K562 (cell line): ENCODE measurements around the gene METTL22. TPM values are rescaled to one million over a fixed set of nuclear protein-coding genes. Genes with fewer than 3 reads are reported as not detected.

ENCODE experiments used
- ATAC-seq: fragments of 200-7000 bp; cut with Tn5 transposase; 3 replicates; pipeline ENCODE4 v1.9.1; 2020; ENCODE audit warnings: moderate library complexity
- BruUV-seq: library from RNA; stranded (reverse); fragments of 400-500 nt; replicated peaks from 2 replicates; lab custom pipeline; 2021; lab: Mats Ljungman, UMichigan
- CTCF ChIA-PET: fragments of 300-600 bp; formaldehyde crosslinking; extraction: SDS; loops from one replicate; lab custom pipeline; 2021; ENCODE audit warnings: low intra/inter-chr PET ratio; lab: Yijun Ruan, JAX
- POLR2A ChIA-PET: fragments of 300-600, 350-650 bp; sonication (Branson Sonifier 250); formaldehyde crosslinking; extraction: SDS; loops from one replicate; lab custom pipeline; 2021; ENCODE audit warnings: antibody characterized with exemption, inconsistent platforms; lab: Yijun Ruan, JAX
- DNase-seq, 4 experiments: peaks; one replicate each; pipeline versions ENCODE4 v3.0.0 to v3.0.0-alpha.2; 2011 to 2018; ENCODE audit warnings: low spot score in 3 of 4, mixed read lengths in 3 of 4; ENCODE audit errors: extremely low read depth in 1 of 4
- FAIRE-seq: peaks from 2 replicates; lab custom pipeline; 2011; peaks lifted over from hg19 to GRCh38; lab: Jason Lieb, UNC
- H2AFZ ChIP-seq: 2 replicates; pipeline ENCODE4 v1.6.0; 2011; ENCODE audit warnings: low read depth, low read length, control low read depth, inconsistent platforms
- H3K27ac ChIP-seq: fragments of 200-600 bp; 3 replicates; pipeline ENCODE4 v1.8.0; 2011; ENCODE audit warnings: low read depth, mild to moderate bottlenecking, control low read depth, inconsistent platforms, low read length, moderate library complexity, mixed read lengths; ENCODE audit errors: extremely low read depth
- H3K27me3 ChIP-seq, 2 experiments: fragments of 300-600 bp in 1 of 2; 2 replicates in 1 of 2; 3 replicates in 1 of 2; pipeline versions ENCODE4 v1.6.0 to v1.8.0; 2011; ENCODE audit warnings: inconsistent platforms in 2 of 2, low read length in 2 of 2, mild to moderate bottlenecking in 1 of 2, mixed read lengths in 1 of 2, moderate library complexity in 1 of 2; ENCODE audit not compliant: control insufficient read depth in 2 of 2, insufficient read depth in 2 of 2
- H3K36me3 ChIP-seq: fragments of 300-600 bp; 3 replicates; pipeline ENCODE4 v1.8.0; 2011; ENCODE audit warnings: mild to moderate bottlenecking, low read length, inconsistent platforms; ENCODE audit not compliant: control insufficient read depth, insufficient read depth
- H3K4me1 ChIP-seq, 2 experiments: fragments of 200-600 bp in 1 of 2; replicated peaks in 1 of 2; 2 replicates in 1 of 2; 3 replicates in 1 of 2; pipeline versions ENCODE4 v1.5.1 to v1.8.0; 2011; ENCODE audit warnings: inconsistent platforms in 2 of 2, low read length in 2 of 2, mild to moderate bottlenecking in 1 of 2, mixed read lengths in 1 of 2, moderate library complexity in 1 of 2; ENCODE audit not compliant: control insufficient read depth in 2 of 2, insufficient read depth in 2 of 2
- H3K4me2 ChIP-seq: 2 replicates; pipeline ENCODE4 v1.6.1; 2011; ENCODE audit warnings: low read length, control low read depth, inconsistent platforms, mixed read lengths; ENCODE audit not compliant: insufficient read depth
- H3K4me3 ChIP-seq: fragments of 200-600 bp; sonication (generic), shearing (Covaris generic); 2 replicates; pipeline ENCODE4 v1.5.1; 2016; ENCODE audit warnings: control low read depth, inconsistent platforms
- H3K79me2 ChIP-seq: fragments of 200-600 bp; 3 replicates; pipeline ENCODE4 v1.8.0; 2011; ENCODE audit warnings: low read length, inconsistent platforms; ENCODE audit not compliant: control insufficient read depth, insufficient read depth
- H3K9ac ChIP-seq, 2 experiments: 2 replicates each; pipeline versions ENCODE4 v1.6.0 to v1.6.1; 2011; ENCODE audit warnings: low read depth in 2 of 2, low read length in 2 of 2, control low read depth in 1 of 2, inconsistent platforms in 1 of 2, mild to moderate bottlenecking in 1 of 2, mixed read lengths in 1 of 2; ENCODE audit not compliant: insufficient read depth in 1 of 2
- H3K9me1 ChIP-seq: one replicate; pipeline ENCODE4 v1.6.0; 2011; ENCODE audit warnings: inconsistent platforms, mild to moderate bottlenecking, low read length, moderate library complexity; ENCODE audit not compliant: control insufficient read depth, insufficient read depth
- H3K9me3 ChIP-seq: replicated peaks from 2 replicates; pipeline ENCODE4 v1.5.1; 2011; ENCODE audit warnings: low read depth, low read length, inconsistent platforms; ENCODE audit not compliant: control insufficient read depth, insufficient read depth
- H4K20me1 ChIP-seq: replicated peaks from 2 replicates; pipeline ENCODE4 v1.6.1; 2011; ENCODE audit warnings: low read length, inconsistent platforms, mixed read lengths; ENCODE audit not compliant: control insufficient read depth, insufficient read depth
- CEBPZ ChIP-seq: fragments of 150-350 bp; IDR thresholded peaks from 2 replicates; pipeline ENCODE4 v1.6.1; 2014; ENCODE audit warnings: low read depth, mild to moderate bottlenecking, low read length, borderline replicate concordance
- CHD2 ChIP-seq: IDR thresholded peaks from 2 replicates; pipeline ENCODE4 v1.6.1; 2011; ENCODE audit warnings: low read depth, low read length
- HMBOX1 ChIP-seq: sonication (generic); IDR thresholded peaks from 2 replicates; pipeline ENCODE4 v1.6.1; 2016
- MCM5 ChIP-seq: fragments of 450-650 bp; IDR thresholded peaks from 2 replicates; pipeline ENCODE4 v1.6.1; 2016; ENCODE audit warnings: low read depth
- SMAD2 ChIP-seq: fragments of 150-350 bp; IDR thresholded peaks from 2 replicates; pipeline ENCODE4 v1.6.1; 2014; ENCODE audit warnings: low read depth, mild to moderate bottlenecking, low read length
- SMAD3 ChIP-seq: fragments of 450-650 bp; formaldehyde crosslinking; conservative IDR thresholded peaks from 2 replicates; pipeline ENCODE4 v1.4.0; 2020; ENCODE audit warnings: mild to moderate bottlenecking
- ZNF134 ChIP-seq: fragments of 250-450 bp; sonication (Bioruptor Pico); conservative IDR thresholded peaks from 2 replicates; pipeline ENCODE4 v1.4.0; 2020
- ZNF239 ChIP-seq: fragments of 250-450 bp; sonication (Bioruptor Pico); IDR thresholded peaks from 2 replicates; pipeline ENCODE4 v1.4.0; 2020; ENCODE audit warnings: mild to moderate bottlenecking
- ZNF639 ChIP-seq, 2 experiments: fragments of 200-800 bp in 1 of 2; sonication (Bioruptor generic) in 1 of 2; sonication (generic) in 1 of 2; formaldehyde crosslinking in 1 of 2; IDR thresholded peaks in 1 of 2; conservative IDR thresholded peaks in 1 of 2; 2 replicates each; pipeline versions ENCODE4 v1.5.0 to v1.6.1; 2016 to 2020; ENCODE audit warnings: missing compliant biosample characterization in 1 of 2, missing genetic modification characterization in 1 of 2, missing genetic modification reagents in 1 of 2
- WGBS: fragments of 100-300 bp; shearing (Covaris generic); methylation state at CpG from one replicate; pipeline ENCODE4 v1.1.6; 2016; ENCODE audit warnings: low coverage, mixed read lengths; ENCODE audit not compliant: insufficient coverage; ENCODE audit errors: missing lambda C conversion rate; 5-methylcytosine and 5-hydroxymethylcytosine counted together
- in situ Hi-C: fragments of 300-500 bp; cut with MboI; formaldehyde crosslinking; loops from 4 replicates; pipeline ENCODE4 v1.15.0; 2018; ENCODE audit warnings: inconsistent platforms, mixed read lengths
- intact Hi-C: fragments of 100-400 bp; cut with micrococcal nuclease; formaldehyde crosslinking; loops from 2 replicates; pipeline ENCODE4 v1.14.2; 2022
- polyA plus RNA-seq, 8 experiments: library from polyadenylated mRNA; depleted of rRNA in 4 of 8; stranded (reverse) in 5 of 8; unstranded in 3 of 8; fragments of >200 nt; fragmentation: Nextera tagmentation in 2 of 8; fragmentation: Illumina TruSeq in 1 of 8; extraction: Ambion mirVana in 2 of 8; extraction: Trizol in 1 of 8; gene quantifications; 2 replicates each; pipeline versions ENCODE4 v1.2.1 to v1.2.3, GENCODE V29; 2011 to 2014; ENCODE audit warnings: inconsistent platforms in 1 of 8, missing spikeins in 1 of 8
- total RNA-seq, 7 experiments: library from RNA; depleted of rRNA in 6 of 7; stranded (reverse); fragments of >200 nt in 6 of 7; fragmentation: Illumina TruSeq in 2 of 7; extraction: Trizol in 2 of 7; gene quantifications; 2 replicates each; pipeline versions ENCODE4 v1.2.1 to v1.2.3, GENCODE V29; 2011 to 2021; ENCODE audit warnings: low replicate concordance in 1 of 7

METTL22 gene
- total and polyA plus RNA-seq, 9 of the 15 experiments (the other 6 are each of a cell fraction or from before 2014, with no cell fraction given), result 6.9 to 33.2 (median 18.5) TPM

GRCh38 chr16:8677481-8677880 is 56.0 kb downstream of the METTL22 start:
- ATAC-seq, result no peak
- no peak overlapping the region for H3K9ac ChIP-seq
- ChIA-PET CTCF (no interaction called here), POLR2A (interaction anchor here (0.5 kb wide), 1 partner anchor 17 kb away, joined by 3 read pairs; no protein-coding TSS in a partner anchor)
- intact Hi-C loops, result no loop called here
- no peaks in the 10 kb centered on the region; the same call in 1 of the 2 replicates for H3K9me3 ChIP-seq
- no peaks in the 10 kb centered on the region for H3K79me2 ChIP-seq
- no peak overlapping the region for H3K4me3 ChIP-seq
- H3K9me1 ChIP-seq, result no peaks in the 10 kb centered on the region
- peaks cover 18% of the 10 kb centered on the region; the same call in 1 of the 2 replicates for H4K20me1 ChIP-seq
- H3K36me3 ChIP-seq, result no peaks in the 10 kb centered on the region
- peaks cover 20 to 31% of the 10 kb centered on the region in 2 experiments; a peak in 4 of 5 replicates for H3K27me3 ChIP-seq
- BruUV-seq, result no TSS peak
- no peak overlapping the region for H3K27ac ChIP-seq
- no peak for TF ChIP-seq ZNF134
- no peak for TF ChIP-seq CEBPZ
- no peak for TF ChIP-seq SMAD3 (CRISPR knock-in tag)
- no peak for TF ChIP-seq SMAD2
- TF ChIP-seq ZNF239, result no peak
- no peak for TF ChIP-seq MCM5
- TF ChIP-seq HMBOX1, result no peak
- TF ChIP-seq ZNF639 (CRISPR knock-in tag; conservative IDR thresholded peaks at IDR 0.05 in 1 of 2, IDR thresholded peaks at IDR 0.05 in 1 of 2), result no peak
- TF ChIP-seq CHD2, result no peak
- 3% methylated on average over 4 of the region's 5 CpGs for WGBS
- no peak overlapping the region for H2AFZ ChIP-seq
- FAIRE-seq, result no peak
- no peak overlapping the region for H3K4me2 ChIP-seq
- in situ Hi-C loops, result no loop called here
- DNase-seq, result no peak
- H3K4me1 ChIP-seq, result peaks cover 0 to 12% of the 10 kb centered on the region in 2 experiments; a peak in 4 of 5 replicates
